Measurements from ENCODE around the gene WDR81. TPM values are rescaled to one million over a fixed set of nuclear protein-coding genes. Genes with fewer than 3 reads are reported as not detected.

The WDR81 gene
- total and polyA plus RNA-seq, 10 of the 15 experiments (the other 5 are each of a cell fraction or from before 2014, with no cell fraction given) = 0.13 to 22.4 (median 7.3) TPM; not detected in 1

GRCh38 chr17:1743088-1743439 lies 18.6 kb downstream of the WDR81 start:
- in situ Hi-C loops (cut with MboI) = no loop called here
- SMC1A ChIA-PET (ENCODE audit: uncharacterized antibody, unreplicated experiment) = no interaction called here
- Histone ChIP-seq H3K4me3 (no peak overlapping the region), H4K20me1 (ENCODE audit: control insufficient read depth, insufficient read depth) (no peaks in the 10 kb centered on the region), H3K36me3 (ENCODE audit: control insufficient read depth in 2 of 2, insufficient read depth in 2 of 2, low read length in 1 of 2) (no peaks in the 10 kb centered on the region; a peak in 1 of 4 replicates), H3K4me2 (ENCODE audit: control insufficient read depth, insufficient read depth) (no peak overlapping the region), H3K27ac (ENCODE audit: control insufficient read depth, insufficient read depth) (no peak overlapping the region), H3K27me3 (replicated peaks in 1 of 2; ENCODE audit: control insufficient read depth in 2 of 2, insufficient read depth in 2 of 2, low read length in 1 of 2) (no peaks in the 10 kb centered on the region), H2AFZ (ENCODE audit: control insufficient read depth, low read depth, low read length) (no peak overlapping the region), H3K9ac (ENCODE audit: control insufficient read depth, insufficient read depth, low read length) (no peak overlapping the region), H3K9me3 (replicated peaks; ENCODE audit: control insufficient read depth, insufficient read depth, low read length) (no peaks in the 10 kb centered on the region), H3K4me1 (ENCODE audit: control insufficient read depth, insufficient read depth, low read length) (no peaks in the 10 kb centered on the region), H3K79me2 (ENCODE audit: control insufficient read depth, insufficient read depth, low read length) (no peaks in the 10 kb centered on the region)
- WGBS (ENCODE audit: insufficient coverage, insufficient replicate concordance, low lambda C conversion rate, missing lambda C conversion rate) = 0% methylated on average over 1 of the region's 2 CpGs
- intact Hi-C loops (cut with micrococcal nuclease; ENCODE audit: unreplicated experiment) = no loop called here
- FAIRE-seq (no peak), ATAC-seq (peak; percentile 22; the same call in 2 of the 3 replicates), DNase-seq (ENCODE audit: low read depth, low spot score) (no peak)
- BruUV-seq (replicated peaks) = no TSS peak
- CTCF ChIA-PET = no interaction called here
- RAD21 ChIA-PET (ENCODE audit: unreplicated experiment) = no interaction called here
- TF ChIP-seq POLR2AphosphoS5 (IDR thresholded peaks at IDR 0.05; ENCODE audit: low read length) (no peak), E2F4 (IDR thresholded peaks at IDR 0.05; ENCODE audit: low read depth, low read length) (no peak), LARP7 (IDR thresholded peaks at IDR 0.05) (no peak), NFYA (IDR thresholded peaks at IDR 0.05; ENCODE audit: borderline replicate concordance, low read depth, low read length) (no peak), STAT3 (IDR thresholded peaks at IDR 0.05; ENCODE audit: low read depth, low read length) (no peak), FOXM1 (IDR thresholded peaks at IDR 0.05; ENCODE audit: low read depth, low read length) (no peak), SP1 (IDR thresholded peaks at IDR 0.05; ENCODE audit: low read depth, low read length) (no peak), ZSCAN29 (IDR thresholded peaks at IDR 0.05) (no peak), SMARCA5 (IDR thresholded peaks at IDR 0.05) (no peak), NFXL1 (IDR thresholded peaks at IDR 0.05; ENCODE audit: borderline replicate concordance) (no peak), IRF4 (IDR thresholded peaks at IDR 0.05; ENCODE audit: low read depth, low read length) (no peak), RCOR1 (conservative IDR thresholded peaks at IDR 0.05; ENCODE audit: low read depth, low read length) (no peak)
- POLR2A ChIA-PET = interaction anchor here (0.5 kb wide), 1 partner anchor 213 kb away, joined by 7 read pairs; no protein-coding TSS in a partner anchor

Measured in GM12878 (cell line).